GM10266 (cell line): ENCODE results near the gene SOST.

Experiments
- DNase-seq: peaks from one replicate; pipeline ENCODE4 v3.0.0; 2012; ENCODE audit errors: extremely low spot score
- TF ChIP-seq, protein P1 (sequence below): IDR thresholded peaks from 2 replicates; pipeline ENCODE4 v1.5.1; 2012; ENCODE audit warnings: mild to moderate bottlenecking, low read depth; ENCODE audit not compliant: control insufficient read depth, insufficient read depth; ENCODE audit errors: missing control alignments

The SOST gene

DNA sequence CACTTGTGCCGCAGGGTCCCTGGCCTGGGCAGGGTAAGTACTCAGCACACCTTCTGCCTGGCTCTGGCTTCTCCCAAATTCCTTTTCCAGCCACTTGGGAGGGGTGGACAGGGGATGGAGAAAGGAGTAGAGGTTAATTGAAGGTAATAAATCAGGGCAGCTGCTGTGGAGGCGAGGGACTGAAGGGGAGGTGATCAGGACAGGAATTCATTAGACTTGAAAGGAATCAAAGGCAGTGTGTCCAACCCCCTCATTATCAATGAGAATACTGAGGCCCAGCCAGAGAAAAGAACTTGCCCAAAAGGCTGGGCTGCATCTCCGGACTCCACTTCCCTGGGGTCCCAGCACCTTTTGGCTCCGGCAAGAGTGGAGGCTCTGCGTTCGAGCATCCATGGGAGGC lies 2.4 kb downstream of the SOST start:
- TF ChIP-seq, protein P1, sequence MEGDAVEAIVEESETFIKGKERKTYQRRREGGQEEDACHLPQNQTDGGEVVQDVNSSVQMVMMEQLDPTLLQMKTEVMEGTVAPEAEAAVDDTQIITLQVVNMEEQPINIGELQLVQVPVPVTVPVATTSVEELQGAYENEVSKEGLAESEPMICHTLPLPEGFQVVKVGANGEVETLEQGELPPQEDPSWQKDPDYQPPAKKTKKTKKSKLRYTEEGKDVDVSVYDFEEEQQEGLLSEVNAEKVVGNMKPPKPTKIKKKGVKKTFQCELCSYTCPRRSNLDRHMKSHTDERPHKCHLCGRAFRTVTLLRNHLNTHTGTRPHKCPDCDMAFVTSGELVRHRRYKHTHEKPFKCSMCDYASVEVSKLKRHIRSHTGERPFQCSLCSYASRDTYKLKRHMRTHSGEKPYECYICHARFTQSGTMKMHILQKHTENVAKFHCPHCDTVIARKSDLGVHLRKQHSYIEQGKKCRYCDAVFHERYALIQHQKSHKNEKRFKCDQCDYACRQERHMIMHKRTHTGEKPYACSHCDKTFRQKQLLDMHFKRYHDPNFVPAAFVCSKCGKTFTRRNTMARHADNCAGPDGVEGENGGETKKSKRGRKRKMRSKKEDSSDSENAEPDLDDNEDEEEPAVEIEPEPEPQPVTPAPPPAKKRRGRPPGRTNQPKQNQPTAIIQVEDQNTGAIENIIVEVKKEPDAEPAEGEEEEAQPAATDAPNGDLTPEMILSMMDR = no peak
- no peak for DNase-seq

DNA sequence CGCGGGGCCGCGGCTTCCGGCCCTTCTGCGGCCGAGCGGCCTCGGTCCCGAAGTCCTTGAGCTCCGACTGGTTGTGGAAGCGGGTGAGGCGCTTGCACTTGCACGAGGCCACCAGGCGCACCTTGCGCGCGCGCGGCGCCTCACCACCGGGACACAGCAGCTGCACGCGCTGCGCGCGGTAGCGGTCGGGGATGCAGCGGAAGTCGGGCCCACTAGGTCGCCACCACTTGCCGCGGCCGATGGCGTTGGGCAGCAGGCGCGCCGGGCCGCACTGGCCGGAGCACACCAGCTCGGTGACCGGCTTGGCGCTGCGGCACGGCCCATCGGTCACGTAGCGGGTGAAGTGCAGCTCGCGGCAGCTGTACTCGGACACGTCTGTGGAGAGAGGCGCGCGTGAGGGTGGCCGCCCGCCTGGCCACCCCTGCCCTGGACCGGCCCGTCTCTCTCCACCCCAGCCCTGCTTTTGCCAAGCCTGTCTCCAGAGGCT lies 3.2 kb downstream of the SOST start:
- TF ChIP-seq, protein P1 = no peak
- no peak for DNase-seq

DNA sequence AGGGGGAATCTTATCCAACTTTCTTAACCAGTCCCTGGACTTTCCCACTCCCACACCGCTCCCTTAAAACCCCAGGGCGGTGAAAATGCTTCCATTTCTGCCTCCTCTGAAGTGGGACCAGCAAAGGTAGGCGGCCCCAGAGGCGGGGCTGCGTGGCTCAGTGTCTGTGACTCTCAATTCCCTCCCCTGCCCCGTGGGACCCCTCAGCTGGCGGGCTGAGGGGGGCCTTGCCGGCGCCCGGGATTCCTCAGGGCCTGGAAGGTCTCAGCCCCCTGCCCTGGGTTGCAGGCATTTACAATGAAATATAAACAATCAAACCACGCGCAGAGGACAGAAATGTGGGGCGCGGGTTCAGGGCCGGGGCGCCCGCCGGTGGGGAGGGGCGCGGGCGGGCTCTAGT lies 3.6 kb downstream of the SOST start:
- TF ChIP-seq, protein P1 = no peak

DNA sequence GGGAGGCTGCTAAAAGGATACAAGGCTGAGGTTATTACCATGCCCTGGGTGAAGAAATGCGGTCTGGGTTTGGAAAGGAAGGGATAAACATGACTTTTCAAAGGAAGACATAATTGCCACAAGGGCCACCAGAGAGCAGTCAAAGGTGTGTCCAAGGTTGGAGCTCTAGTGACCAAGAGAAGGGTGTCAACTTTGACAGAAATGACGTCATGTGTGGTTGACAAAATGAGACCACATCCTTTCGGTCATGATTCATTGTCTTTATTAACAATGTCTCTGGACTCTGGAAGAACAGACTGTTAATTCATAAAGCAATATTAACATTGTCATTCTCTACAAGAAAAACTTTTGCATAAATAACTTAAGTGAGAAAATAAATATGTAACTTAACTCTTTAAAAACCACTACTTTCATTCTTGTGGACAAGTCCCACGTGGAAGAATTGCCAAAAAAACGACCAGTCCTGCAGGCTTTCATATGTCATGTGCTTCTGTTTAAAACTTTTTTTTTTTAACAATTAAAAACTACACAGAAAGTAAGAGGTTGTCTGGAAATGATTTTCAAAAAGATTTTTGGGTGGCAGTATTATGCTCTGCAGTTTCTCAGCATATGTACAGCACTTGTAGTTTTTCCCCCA lies 5.0 kb downstream of the SOST start:
- TF ChIP-seq, protein P1 = no peak
- peak; percentile 66 for DNase-seq

More for the DNA sequence above, 3.6 kb downstream of the SOST start:
- DNase-seq = no peak

DNA sequence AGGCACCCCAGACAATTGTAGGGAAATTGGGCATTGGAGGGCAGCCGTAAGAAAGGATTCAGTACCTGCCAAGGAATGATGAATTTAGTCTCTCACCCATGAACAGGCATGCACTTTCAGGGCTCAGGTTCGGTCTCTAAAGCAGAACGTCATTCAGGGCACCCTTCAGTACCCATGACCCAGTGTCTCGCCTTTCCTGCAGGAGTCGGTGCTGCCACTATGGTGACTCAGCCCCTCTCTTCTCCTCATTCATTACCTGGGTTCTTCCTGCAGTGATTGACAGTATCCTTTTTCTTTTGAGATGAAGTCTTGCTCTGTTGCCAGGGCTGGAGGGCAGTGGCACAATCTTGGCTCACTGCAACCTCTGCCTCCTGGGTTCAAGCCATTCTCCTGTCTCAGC lies 8.4 kb downstream of the SOST start:
- TF ChIP-seq, protein P1 = no peak
- DNase-seq = no peak

DNA sequence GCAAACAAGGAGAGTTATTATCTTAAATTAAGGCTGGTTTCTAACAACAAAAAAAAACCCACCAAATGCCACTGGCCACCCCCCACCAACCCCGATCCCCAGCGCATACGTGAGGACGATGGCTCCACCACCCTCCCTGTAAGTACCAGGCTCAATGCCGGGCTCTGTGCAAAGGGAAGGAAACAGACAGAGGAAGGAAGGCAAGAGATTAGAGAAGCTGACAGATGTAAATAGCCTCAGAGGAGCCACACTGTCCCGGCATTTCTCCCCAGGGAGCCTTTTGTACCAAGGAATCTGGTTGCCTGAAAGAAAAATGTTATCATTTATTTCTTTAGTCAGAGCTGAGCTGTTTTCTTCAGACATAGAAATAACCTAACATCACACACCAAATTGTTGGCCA lies 13.1 kb downstream of the SOST start:
- DNase-seq = no peak
- TF ChIP-seq, protein P1 = no peak

DNA sequence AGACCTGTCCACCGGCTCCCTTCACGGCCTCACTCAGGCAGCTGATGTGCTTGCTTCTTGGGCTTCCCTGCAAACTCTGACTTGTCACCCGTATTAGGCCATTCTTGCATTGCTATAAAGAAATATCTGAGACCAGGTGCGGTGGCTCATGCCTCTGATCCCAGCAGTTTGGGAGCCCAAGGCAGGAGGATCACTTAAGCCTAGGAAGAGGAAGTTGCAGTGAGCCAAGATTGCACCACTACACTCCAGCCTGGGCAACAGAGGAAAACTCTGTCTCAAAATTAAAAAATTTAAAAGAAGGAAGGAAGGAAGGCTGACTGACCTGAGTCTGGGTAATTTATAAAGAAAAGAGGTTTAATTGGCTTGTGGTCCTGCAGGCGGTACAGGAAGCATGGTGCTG lies 17.0 kb downstream of the SOST start:
- TF ChIP-seq, protein P1 = no peak
- no peak for DNase-seq
